ENCODE data around the gene CACTIN.

DNA sequence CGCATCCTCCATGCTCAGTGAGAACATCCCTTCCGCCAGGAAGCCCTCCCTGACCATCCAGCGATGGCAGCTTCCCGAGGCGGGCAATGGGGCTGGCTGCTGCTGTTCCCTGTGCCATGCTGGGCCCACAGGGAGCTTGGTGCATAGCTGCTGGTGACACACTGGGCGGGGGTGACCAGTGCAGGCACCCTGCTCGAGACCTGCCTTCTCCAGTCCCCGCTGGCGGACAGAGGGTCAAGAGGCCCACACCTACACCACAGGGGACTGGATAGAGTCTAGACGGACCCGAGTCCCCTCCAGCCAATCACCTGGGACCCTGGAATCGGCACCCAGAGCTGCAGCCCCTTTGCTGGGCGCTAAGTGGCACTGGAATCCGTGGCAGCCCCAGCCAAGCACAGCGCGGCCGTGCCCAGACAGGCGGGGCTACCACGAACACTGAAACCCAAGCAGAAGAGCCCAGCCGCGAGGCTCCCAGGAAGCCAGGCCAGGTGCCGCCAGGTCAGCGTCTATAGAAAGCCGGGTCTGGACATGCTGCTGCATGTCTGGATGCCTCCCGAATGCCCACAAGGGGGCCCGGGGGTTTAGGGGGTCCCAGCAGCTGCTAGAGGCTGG is 11.0 kb downstream of the CACTIN start:
- TF ChIP-seq, protein P1, sequence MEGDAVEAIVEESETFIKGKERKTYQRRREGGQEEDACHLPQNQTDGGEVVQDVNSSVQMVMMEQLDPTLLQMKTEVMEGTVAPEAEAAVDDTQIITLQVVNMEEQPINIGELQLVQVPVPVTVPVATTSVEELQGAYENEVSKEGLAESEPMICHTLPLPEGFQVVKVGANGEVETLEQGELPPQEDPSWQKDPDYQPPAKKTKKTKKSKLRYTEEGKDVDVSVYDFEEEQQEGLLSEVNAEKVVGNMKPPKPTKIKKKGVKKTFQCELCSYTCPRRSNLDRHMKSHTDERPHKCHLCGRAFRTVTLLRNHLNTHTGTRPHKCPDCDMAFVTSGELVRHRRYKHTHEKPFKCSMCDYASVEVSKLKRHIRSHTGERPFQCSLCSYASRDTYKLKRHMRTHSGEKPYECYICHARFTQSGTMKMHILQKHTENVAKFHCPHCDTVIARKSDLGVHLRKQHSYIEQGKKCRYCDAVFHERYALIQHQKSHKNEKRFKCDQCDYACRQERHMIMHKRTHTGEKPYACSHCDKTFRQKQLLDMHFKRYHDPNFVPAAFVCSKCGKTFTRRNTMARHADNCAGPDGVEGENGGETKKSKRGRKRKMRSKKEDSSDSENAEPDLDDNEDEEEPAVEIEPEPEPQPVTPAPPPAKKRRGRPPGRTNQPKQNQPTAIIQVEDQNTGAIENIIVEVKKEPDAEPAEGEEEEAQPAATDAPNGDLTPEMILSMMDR (IDR thresholded peaks at IDR 0.05): no peak
- TF ChIP-seq POLR2A (IDR thresholded peaks at IDR 0.05): no peak

Data from uterus (tissue), 2 donors.